ENCODE data around the gene BAZ1B.
"Not testable (repeated sequence)": the region's sequence is repeated elsewhere in the genome, so short reads cannot be mapped to it uniquely, and the experiment has no call there.

The BAZ1B gene

DNA sequence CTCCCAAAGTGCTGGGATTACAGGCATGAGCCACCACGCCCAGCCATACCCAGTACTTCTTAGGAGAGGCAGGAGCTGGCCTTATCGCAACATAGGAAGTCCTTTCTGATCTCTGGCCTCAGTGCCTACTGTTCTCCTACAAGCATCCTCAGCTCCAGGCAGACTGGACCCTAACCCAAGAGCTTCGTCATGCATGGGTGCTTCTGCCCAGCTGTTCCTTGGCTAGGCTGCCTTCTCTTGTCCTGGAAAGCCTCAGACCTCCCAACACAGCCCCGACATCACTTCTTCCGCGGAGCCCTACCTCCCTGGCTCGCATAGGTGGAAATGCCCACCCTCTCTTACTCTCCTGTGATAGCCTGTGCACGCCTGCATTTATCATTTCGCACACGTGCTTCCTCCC lies 19.6 kb upstream of the BAZ1B start:
- DNase-seq: no peak

DNA sequence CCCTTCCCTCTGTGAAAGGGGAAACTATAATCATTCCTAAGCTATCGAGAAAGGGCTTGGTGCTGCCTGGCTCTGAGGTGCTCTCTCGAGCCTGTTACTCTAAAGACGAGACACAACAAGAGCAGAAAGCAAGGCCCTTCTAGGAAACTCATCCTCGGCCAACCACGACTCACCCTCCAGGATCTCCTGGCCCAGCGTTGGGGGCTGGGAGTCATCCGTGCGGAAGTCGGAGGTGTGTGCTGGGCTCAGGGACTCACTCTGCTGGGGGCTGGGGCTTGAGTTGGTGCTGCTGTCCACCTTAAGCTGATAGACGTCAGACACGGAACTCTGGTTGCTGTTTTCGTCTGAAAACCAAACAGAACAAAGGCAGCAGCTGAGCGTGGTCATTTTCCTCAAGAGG lies 17.6 kb upstream of the BAZ1B start:
- DNase-seq: no peak

DNA sequence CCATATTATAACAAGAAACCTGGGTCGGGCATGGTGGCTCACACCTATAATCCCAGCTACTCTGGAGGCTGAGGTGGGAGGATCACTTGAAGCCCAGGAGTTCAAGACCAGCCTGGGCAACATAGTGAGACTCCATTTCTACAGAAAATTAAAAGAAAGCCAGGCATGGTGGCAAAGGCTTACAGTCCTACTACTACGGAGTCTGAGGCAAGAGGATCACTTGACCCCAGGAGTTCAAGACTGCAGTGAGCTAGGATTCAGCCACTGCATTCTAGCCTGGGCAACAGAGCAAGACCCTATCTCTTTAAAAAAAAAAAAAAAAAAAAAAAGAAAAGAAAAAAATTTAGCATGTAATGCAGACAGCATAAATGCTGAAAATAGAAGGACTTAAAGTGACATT lies 16.4 kb upstream of the BAZ1B start:
- DNase-seq: not testable (repeated sequence)

DNA sequence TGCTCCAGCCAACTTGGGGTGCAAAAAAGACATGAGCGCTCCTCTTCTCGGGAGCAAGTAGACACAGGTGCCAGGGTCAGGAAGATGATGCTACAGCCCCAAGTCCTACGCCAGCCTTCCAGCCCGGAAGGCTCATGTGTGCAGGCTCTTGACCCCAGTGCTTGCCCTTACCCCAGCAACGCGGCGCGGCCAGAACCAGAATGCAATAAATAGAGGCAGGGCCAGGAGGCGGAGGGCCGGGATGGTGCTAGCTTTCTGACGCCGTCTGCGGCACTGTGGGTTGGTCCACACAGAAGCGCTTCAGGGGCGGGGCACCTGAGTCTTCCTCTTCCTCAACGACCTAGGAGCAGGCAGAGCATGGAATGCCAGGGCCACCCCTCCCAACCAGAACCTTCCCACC lies 15.0 kb upstream of the BAZ1B start:
- DNase-seq: no peak

DNA sequence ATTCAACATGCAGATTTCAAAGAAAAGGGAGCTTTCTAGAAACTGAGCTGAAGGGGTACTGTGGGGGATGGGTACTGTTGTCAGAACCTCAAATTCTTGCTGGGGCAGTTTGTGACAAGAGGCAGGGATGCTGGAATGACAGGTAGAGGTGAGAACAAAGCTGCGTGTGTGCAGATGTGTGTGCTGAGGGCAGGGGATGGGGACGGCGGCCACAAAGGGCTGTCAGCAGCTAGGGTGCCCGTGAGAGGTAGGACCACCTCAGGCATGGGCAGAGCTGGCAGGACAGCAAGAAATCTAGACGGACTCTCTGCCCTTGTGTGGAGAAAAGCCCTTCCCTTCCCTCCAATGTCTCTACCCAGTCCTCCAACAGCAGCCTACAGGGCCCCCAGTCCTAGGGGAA lies 14.4 kb upstream of the BAZ1B start:
- DNase-seq: no peak

DNA sequence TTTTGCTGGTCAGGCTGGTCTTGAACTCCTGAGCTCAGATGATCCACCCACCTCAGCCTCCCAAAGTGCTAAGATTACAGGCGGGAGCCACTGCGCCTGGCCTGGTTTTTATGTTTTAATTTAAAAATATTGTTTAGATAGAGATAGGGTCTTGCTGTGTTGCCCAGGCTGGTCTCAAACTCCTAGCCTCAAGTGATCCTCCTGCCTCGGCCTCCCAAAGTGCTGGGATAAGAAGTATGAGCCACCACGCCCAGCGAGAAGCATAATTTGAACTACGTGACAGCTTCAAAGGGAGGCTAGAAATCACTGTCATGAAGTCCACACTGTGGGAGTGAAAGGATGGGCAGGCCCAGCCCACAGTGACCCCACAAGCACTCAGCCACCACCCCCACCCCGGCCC lies 13.8 kb upstream of the BAZ1B start:
- DNase-seq: not testable (repeated sequence)

DNA sequence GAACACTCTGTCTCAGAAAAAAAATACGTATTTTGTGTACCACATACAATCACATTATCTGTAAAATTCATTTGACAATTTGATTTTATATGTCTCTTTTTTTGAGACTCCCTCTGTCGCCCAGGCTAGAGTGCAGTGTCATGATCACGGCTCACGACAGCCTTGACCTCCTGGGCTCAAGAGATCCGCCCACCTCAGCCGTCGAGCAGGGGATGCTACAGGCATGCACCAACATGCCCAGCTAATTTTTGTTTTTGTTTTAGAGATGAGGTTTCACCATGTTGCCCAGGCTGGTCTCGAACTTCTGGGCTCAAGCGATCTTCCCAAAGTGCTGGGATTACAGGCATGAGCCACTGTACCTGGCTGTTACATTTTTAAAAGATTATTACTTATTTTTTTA lies 11.6 kb upstream of the BAZ1B start:
- no peak for DNase-seq

DNA sequence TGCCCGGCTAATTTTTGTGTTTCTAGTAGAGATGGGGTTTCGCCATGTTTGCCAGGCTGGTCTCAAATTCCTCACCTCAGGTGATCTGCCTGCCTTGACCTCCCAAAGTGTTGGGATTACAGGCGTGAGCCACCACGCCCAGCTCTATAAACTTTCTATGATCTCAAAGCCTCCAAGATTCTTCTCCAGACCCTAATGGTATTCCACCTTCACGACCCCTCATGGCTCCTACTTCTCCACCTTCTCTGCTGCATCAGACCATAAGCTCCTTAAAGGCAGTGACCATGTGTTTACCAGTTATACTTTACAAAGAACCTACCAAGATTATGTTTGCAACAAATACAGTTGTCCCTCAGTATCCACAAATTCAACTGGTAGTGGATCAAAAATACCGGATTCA lies 10.1 kb upstream of the BAZ1B start:
- DNase-seq: no peak

DNA sequence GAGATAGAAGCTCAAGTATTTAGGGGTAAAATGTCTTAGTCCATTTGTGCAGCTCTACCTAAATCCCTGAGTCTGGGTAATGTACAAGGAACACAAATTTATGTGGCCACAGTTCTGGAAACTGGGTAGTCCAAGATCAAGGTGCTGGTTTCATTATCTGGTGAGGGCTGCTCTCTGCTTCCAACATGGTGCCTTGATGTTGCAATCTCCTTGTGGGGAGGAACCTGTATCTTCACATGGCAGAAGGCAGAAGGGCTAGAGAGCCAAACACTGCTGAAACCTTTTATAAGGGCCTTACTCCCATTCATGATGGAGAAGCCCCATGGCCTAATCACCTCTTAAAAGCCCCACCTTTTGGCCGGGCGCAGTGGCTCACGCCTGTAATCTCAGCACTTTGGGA lies 8.7 kb upstream of the BAZ1B start:
- DNase-seq: no peak

DNA sequence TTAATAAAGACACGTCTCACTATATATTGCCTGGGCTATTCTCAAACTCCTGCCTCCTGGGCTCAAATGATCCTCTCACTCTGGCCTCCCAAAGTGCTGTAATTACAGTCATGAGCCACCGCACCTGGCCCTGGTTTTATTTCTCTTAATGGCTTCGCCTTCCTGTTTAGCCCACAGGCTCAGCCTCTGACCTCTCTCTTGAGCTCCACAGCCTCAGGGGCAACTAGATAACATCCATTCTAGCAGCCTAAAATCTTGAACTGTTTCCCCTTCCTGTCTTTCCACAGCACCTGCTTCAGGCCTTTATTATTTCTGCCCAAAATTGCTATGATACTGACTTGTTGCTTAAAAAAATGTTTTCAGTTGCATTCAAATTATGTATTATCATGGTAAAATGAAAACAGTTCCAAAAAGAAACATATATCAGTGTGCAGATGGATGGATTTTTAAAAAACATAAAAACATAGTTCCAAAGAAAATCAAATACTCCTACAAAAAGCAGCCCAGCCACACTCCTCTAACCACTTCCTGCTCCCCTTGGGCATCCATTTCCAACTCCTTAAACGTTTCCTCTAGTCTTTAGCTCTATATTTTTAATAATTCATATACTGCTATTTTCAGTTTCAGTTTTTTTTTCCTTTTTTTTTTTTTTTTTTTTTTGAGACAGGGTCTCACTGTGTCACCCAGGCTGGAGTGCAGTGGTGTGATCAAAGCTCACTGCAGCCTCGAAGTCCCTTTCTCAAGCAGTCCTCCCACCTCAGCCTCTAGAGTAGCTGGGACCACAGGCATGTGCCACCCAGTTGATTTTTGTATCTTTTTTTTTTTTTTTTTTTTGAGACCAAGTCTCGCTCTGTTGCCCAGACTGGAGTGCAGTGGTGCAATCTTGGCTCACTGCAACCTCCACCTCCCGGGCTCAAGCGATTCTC lies 5.1 kb upstream of the BAZ1B start:
- no peak for DNase-seq

DNA sequence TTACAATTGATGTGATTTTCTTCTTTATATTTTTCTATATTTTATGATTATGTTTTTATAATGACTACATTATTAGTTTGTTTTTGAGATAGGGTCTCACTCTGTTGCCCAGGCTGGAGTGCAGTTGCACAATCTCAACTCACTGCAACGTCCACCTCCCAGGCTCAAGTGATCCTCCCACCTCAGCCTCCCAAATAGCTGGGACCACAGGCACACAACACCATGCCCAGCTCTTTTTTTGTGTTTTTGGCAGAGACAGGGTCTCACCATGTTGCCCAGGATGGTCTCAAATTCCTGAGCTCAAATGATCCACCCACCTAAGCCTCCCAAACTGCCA lies 4.0 kb upstream of the BAZ1B start:
- DNase-seq: not testable (repeated sequence)

DNA sequence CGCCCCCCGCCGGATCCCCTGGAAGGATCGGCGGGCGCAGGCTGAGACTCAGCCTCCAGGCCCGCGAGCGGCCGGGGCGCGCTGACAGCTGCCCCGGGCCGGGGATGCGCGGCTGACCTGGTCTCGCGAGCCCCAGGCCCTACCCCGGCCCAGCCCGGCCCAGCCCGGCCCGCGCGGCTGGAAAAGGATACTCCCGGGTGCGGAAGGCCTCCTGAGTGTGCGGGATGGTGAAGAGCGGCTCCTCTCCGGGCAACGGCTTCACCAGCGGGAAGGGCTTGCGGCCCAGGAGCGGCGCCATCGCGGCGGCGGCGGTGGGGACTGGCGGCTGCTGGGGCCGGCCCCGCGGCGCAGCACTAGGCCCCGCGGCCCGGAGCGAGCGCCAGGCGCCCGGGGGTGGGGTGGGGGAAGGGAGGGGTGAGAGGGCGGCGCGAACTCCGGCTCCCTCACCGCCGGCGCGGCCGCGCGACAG lies 423 bp downstream of the BAZ1B start:
- peak; percentile 70 for DNase-seq

DNA sequence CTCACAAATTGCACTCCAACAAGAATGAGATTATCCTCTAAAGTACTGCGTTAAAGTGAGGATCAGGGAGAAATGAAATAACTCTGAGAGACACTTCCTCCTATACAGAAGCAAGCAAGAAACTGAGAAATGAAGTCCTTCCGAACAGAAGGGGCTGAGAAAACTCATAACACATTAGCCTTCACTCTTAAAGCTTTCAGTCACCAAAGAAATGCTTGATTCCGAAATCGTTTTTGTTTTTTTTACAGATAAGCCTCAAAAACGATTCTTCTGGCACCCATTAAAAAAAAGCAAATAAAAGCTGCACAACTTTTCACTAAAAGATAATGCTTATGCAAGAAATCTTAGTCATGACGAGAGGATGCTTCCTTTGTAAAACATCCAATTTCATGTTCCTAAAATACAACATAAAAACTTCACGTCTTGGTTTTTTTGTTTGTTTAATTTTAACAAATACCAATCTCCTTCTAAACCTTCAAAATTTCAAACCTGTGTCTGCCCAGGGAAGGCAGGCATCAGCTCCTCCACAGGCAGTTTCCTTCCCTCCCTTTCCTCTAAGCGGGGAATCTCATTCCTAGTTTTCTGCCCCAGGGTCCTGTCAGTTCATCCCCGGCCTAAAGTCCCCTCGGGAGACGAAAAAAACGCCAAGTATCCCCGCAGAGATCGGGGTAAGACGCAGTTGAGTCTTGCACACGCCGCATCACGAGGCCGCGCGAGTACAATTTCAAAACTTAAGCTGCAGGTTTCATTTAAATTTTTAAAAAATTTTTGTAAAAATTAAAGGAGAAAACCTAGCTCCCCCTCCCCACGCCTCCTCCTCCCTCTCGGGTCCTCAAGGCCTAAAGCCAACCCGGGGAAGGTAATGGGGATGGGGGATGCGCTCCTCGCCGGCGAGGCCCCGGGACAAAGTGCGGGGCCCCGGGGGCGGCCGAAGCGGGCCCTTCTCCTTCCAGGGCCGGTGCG lies 1.1 kb downstream of the BAZ1B start:
- DNase-seq: no peak

DNA sequence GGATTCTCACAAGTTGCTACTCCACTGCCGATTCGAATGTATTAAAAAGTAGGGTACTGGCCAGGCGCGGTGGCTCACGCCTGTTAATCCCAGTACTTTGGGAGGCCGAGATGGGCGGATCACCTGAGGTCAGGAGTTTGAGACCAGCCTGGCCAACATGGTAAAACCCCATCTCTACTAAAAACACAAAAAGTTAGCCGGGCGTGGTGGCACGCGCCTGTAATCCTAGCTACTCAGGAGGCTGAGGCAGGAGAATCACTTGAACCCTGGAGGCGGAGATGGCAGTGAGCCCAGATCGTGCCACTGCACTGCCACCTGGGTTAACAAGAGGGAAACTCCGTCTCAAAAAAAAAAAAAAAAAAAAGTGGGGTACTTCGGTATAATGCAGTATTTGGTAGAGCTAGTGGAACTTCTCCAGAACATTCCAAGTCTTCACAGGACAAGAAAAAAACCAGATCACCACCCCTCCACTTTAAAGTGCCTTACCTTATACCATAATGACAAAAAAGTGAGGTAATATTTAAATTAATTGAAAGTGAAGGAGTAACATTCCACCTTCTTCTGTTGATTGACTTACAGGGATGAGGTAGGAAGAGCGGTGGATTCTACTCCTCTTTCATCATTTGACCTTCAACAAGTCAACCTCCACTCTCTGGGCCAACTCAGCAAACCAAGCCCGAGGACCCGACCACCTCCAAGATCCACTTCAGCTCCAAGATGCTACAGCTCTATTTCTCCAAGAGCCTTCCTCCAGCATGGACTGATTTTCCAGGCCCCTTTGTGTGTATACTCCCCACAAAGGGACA lies 2.0 kb downstream of the BAZ1B start:
- no peak for DNase-seq

DNA sequence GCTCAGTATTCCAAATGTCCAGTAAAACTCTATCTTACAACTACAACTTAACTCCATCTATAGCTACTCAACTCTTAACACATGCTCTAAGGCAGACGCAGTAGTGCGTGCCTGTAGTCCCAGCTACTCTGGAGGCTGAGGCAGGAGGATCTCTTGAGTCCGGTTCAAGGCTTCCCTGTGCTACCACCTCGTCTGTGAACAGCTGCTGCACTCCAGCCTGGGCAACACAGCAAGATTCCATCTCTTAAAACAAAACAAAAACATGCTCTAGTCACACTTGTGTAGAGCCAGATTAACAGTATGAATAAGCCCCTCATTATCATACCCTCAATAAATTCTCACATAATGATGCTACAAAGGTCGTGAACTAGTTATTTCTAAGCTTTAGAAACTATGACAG lies 3.6 kb downstream of the BAZ1B start:
- DNase-seq: no peak

DNA sequence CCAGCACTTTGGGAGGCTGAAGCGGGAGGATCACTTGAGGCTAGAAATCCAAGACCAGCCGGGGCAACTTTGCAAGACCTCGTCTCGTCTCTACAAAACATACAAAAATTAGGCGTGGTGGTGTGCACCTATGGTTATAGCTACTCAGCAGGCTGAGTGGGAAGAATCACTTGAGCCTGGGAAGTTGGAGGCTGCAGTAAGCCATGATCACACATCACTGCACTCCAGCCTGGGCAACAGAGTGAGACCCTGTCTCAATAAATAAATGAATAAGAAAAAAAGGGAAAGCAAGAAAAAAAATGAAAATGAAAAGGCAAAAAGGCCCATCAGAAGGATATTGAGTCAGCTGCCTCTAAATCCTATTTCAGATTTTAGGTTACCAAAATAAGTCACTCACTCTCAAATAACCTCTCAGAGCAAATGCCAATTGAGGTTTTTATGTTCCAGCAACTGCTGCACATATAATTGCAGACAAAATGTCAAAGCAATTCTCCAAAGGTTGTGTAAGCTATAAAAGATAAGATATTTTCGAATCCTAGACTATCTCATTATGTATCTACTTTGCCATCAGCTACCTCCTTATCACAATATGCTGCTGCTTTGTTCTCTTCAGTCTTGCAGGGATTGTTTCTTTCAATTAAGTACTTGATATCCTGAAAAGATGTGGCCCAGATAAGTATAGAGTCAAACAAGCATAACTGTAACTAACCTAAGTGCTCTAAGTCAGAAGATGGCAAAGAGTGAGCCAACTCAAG lies 4.7 kb downstream of the BAZ1B start:
- no peak for DNase-seq

DNA sequence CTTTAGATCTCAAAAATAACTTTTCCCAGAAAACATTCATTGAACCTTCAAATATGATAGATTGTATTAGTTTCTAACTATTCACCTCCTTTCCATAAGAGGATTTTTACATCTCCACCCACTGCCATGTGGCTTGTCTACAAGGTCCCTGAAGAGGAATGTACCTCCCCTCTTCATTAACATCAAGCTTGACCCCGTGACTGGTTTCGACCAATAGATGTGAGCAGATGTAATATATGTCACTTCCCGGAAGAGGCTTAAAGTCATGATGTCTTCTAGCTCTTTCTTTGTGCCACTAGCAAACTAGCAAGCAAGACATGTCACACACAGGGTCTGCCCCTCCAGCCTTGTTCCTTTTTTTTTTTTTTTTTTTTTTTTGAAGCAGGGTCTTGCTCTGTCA lies 6.9 kb downstream of the BAZ1B start:
- DNase-seq: no peak

DNA sequence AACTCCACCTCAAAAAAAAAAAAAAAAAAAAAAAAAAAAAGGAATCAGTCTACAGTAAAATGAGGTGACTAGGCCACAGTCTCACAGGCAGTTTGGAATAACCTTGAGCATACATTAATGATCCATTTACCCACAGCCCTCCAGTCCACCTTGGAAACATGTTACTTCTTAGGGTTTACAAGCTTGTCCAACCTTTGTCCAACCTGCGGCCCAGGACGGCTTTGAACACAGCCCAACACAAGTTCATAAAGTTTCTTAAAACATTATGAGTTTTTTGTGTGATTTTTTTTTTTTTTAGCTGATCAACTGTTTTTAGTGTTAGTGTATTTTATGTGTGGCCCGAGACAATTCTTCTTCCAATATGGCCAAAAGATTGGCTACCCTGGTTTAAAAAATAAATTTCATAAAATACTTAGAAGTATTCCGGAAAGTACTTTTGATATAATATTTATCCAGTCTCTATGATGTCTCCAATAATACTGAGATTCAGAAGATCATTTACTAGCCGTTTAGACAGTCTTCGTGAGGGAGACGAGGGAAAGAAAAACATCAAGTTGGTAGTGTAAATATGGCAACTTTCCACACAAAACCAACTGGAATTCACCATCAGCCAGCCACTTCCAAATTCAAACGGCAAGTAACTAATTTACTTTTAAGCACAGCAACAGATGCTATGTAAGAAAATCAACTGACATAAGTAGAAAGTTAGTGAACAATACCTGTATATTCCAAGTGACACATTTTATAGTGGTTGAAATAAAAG lies 9.9 kb downstream of the BAZ1B start:
- DNase-seq: no peak

DNA sequence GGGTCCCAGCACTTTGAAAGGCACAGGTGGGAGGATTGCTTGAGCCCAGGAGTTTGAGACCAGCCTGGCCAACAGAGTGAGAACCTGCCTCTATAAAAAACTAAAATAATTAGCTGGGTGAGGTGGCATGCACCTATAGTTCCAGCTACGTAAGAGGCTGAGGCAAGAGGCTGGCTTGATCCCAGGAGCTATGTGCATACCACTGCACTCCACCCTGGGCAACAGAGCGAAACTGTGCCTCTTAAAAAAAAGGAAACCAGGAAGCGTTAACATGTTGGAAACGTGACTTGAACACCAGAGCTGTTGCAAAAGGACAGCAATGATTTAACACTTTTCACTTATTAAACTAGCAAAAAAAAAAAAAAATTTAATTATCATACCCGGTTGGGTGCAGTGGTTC lies 12.6 kb downstream of the BAZ1B start:
- no peak for DNase-seq

DNA sequence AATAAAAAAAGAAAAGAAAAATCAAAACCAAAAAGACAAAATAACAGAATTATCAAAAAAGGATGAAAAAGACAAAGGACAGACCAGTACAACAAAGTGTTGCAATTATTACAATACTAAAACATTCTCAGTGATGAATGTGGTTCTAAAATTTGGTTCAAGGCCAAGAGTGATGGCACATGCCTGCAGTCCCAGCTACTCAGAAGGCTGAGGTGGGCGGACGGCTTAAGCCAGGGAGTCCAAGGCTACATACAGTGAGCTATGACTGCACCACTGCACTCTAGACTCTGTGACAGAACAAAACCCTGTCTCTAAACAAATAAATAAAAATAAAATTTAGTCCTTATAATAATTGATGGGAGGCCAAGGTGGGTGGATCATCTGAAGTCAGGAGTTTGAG lies 14.5 kb downstream of the BAZ1B start:
- no peak for DNase-seq

DNA sequence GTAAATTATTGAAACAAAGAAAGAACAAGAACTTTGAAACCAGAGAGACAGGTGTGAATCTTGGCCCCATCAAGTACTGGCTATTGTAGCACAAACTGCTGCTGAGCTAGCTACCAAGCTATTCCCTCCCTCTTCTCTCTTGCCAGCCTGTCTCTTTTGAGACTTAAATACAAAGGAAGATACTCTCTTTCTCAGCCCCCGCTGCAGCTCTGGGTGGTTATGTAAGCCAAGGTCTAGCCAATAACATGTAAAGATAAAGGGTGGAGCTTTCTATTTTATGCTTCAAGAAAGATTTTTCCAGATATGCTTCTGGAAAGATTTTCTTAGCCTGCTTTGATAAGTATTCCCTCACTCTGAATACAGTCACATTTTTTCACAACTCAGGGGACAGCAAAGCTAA lies 17.2 kb downstream of the BAZ1B start:
- DNase-seq: no peak
